ENCODE measurements around the gene ZNF668. TPM values are rescaled to one million over a fixed set of nuclear protein-coding genes. Genes with fewer than 3 reads are reported as not detected.

Gene ZNF668
- total and polyA plus RNA-seq, 10 donors: 6.2 to 12.5 (median 9.1) TPM

DNA sequence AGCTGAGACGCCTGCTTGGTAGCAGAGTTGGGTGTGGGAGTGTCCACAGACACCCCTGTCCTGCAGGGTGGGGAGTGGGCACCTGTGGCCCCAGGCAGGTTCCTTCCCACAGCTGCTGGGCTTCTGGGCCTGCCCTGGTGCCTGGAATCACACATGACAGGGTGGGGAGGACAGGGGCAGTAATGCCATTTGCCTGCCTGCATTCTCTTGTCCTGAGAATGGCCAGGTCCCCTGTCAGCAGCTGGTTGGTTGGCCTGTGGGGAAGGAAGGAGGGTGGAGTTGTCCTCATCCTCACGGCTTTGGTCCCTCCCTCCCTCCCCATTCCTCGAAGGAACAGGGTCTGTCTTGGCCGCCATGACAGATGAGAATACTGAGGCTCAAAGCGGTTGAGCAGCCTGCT, 9.5 kb upstream of the ZNF668 start:
- no peak for TF ChIP-seq POLR2A (IDR thresholded peaks at IDR 0.05)
- TF ChIP-seq POLR2AphosphoS5 (IDR thresholded peaks at IDR 0.05): peak in 1 of 3 donors; percentile 4
- peak; percentile 50 for DNase-seq
- Histone ChIP-seq H3K27me3 (replicated peaks in 1 of 7) (no peaks in the 10 kb centered on the region), H3K27ac (no peak overlapping the region), H3K9me3 (no peaks in the 10 kb centered on the region), H3K4me3 (no peak overlapping the region), H3K4me1 (peaks cover 0 to 51% (median 22%) of the 10 kb centered on the region in 6 donors), H3K36me3 (peaks cover 0 to 99% (median 62%) of the 10 kb centered on the region in 6 donors)
- intact Hi-C loops (cut with DNase I; ENCODE audit: low total_unique reads): no loop called here
- 65 to 81% (median 74%) methylated on average over 5 of the region's 5 CpGs for WGBS, 5 donors

GRCh38 chr16:31083081-31083480, 9.0 kb upstream of the ZNF668 start:
- Histone ChIP-seq H3K27ac (no peak overlapping the region), H3K27me3 (replicated peaks in 1 of 7) (no peaks in the 10 kb centered on the region), H3K4me1 (peaks cover 0 to 56% (median 23%) of the 10 kb centered on the region in 6 donors), H3K9me3 (no peaks in the 10 kb centered on the region), H3K4me3 (no peak overlapping the region), H3K36me3 (peaks cover 0 to 100% (median 66%) of the 10 kb centered on the region in 6 donors)
- no peak for TF ChIP-seq POLR2A (IDR thresholded peaks at IDR 0.05)
- TF ChIP-seq POLR2AphosphoS5 (IDR thresholded peaks at IDR 0.05): peak in 1 of 3 donors; percentile 2
- intact Hi-C loops (cut with DNase I; ENCODE audit: low total_unique reads): no loop called here
- WGBS, 5 donors: 64 to 80% (median 65%) methylated on average over 9 of the region's 9 CpGs
- no peak for DNase-seq

- no peaks in the 10 kb centered on the region for H3K27me3 ChIP-seq (replicated peaks in 1 of 7)
- TF ChIP-seq POLR2A (IDR thresholded peaks at IDR 0.05): no peak
- TF ChIP-seq, protein P1, sequence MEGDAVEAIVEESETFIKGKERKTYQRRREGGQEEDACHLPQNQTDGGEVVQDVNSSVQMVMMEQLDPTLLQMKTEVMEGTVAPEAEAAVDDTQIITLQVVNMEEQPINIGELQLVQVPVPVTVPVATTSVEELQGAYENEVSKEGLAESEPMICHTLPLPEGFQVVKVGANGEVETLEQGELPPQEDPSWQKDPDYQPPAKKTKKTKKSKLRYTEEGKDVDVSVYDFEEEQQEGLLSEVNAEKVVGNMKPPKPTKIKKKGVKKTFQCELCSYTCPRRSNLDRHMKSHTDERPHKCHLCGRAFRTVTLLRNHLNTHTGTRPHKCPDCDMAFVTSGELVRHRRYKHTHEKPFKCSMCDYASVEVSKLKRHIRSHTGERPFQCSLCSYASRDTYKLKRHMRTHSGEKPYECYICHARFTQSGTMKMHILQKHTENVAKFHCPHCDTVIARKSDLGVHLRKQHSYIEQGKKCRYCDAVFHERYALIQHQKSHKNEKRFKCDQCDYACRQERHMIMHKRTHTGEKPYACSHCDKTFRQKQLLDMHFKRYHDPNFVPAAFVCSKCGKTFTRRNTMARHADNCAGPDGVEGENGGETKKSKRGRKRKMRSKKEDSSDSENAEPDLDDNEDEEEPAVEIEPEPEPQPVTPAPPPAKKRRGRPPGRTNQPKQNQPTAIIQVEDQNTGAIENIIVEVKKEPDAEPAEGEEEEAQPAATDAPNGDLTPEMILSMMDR (IDR thresholded peaks at IDR 0.05 in 8 of 11, conservative IDR thresholded peaks at IDR 0.05 in 3 of 11): no peak
- peak in 1 of 3 donors; percentile 51 for TF ChIP-seq POLR2AphosphoS5 (IDR thresholded peaks at IDR 0.05)
- 86 to 92% (median 88%) methylated on average over 14 of the region's 14 CpGs for WGBS, 5 donors
- no peak overlapping the region for H3K27ac ChIP-seq
- no peaks in the 10 kb centered on the region for H3K9me3 ChIP-seq
- no peak overlapping the region for H3K4me3 ChIP-seq
- peak; percentile 57 for DNase-seq
- H3K36me3 ChIP-seq: peaks cover 0 to 100% (median 72%) of the 10 kb centered on the region in 6 donors
- intact Hi-C loops (cut with DNase I; ENCODE audit: low total_unique reads): no loop called here
- H3K4me1 ChIP-seq: peaks cover 0 to 62% (median 23%) of the 10 kb centered on the region in 6 donors
Measured at GRCh38 chr16:31082368-31083045, 8.5 kb upstream of the ZNF668 start.

GRCh38 chr16:31081428-31082351, 7.7 kb upstream of the ZNF668 start:
- DNase-seq: peak; percentile 70
- intact Hi-C loops (cut with DNase I; ENCODE audit: low total_unique reads): no loop called here
- 84 to 93% (median 88%) methylated on average over 26 of the region's 26 CpGs for WGBS, 5 donors

More at GRCh38 chr16:31081428-31082351, 7.7 kb upstream of the ZNF668 start:
- Histone ChIP-seq H3K9me3 (no peaks in the 10 kb centered on the region), H3K4me1 (peaks cover 0 to 69% (median 24%) of the 10 kb centered on the region in 6 donors), H3K27me3 (replicated peaks in 1 of 7) (no peaks in the 10 kb centered on the region), H3K4me3 (no peak overlapping the region), H3K36me3 (peaks cover 0 to 100% (median 80%) of the 10 kb centered on the region in 6 donors), H3K27ac (no peak overlapping the region)
- TF ChIP-seq POLR2AphosphoS5 (IDR thresholded peaks at IDR 0.05) (peak in 1 of 3 donors; percentile 61), POLR2A (IDR thresholded peaks at IDR 0.05) (no peak)
- TF ChIP-seq, protein P1 (IDR thresholded peaks at IDR 0.05 in 8 of 11, conservative IDR thresholded peaks at IDR 0.05 in 3 of 11): no peak

Data from spleen (tissue), 11 donors.